GM18867 (cell line): ENCODE data around the gene L1TD1.
"Not testable (repeated sequence)": the region's sequence is repeated elsewhere in the genome, so short reads cannot be mapped to it uniquely, and the experiment has no call there.

Experiments used
- ATAC-seq: cut with Tn5 transposase; IDR thresholded peaks from one replicate; pipeline ENCODE4 v1.9.1; 2021; ENCODE audit warnings: mild to moderate bottlenecking, moderate library complexity; ENCODE audit not compliant: unreplicated experiment

The L1TD1 gene

DNA sequence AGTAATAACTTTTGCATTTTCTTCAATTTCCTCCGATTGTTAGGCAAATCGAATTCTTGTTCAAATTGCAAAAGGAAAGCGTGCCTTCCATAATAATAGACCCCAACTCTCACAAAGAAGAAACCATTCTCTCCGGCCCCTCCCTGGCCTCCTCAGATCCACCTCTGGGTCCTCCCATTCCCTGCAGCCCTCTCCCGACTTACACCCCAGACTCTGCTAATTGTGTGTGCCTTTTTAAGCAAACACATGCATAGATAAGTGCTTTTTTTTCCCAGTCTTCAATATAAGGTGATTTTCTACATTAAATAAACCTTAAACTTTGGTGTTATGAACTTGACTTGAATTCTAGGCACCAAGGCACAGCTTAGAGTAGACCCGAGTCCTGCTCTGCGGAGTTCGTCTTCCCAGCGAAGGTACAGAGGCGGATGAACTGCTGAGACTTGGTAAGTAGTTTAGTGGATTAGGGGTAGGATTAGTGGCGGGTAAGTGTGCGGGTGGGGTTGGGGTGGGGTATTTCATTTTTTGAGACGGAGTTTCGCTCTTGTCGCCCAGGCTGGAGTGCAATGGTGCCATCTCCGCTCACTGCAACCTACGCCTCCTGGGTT is 1.5 kb downstream of the L1TD1 start:
- no peak for ATAC-seq

- no peak for ATAC-seq
Observed at GRCh38 chr1:62198069-62198780, 3.6 kb downstream of the L1TD1 start.

- ATAC-seq, result no peak
Observed at GRCh38 chr1:62198781-62199125, 4.1 kb downstream of the L1TD1 start.

GRCh38 chr1:62207187-62207586 is 12.5 kb downstream of the L1TD1 start:
- ATAC-seq, result no peak

DNA sequence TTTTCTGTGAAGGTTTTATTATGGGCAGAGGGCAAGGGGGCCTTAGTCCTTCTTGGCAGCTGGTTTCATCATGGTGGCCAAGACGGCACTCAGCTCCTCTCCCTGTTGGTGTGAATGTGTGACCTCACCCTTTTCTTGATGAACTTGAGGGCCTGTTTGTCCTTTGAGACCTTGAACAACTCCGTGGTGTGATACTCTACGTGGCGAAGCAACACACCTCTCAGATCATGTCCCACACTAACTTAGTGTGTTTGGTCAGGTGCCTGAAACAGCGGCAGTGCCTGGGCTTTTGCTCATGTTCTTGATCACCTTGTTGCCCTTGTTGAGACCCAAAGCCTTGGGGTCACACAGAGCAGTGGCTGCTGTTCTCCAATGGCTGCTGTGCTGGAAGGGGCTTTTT is 13.4 kb downstream of the L1TD1 start:
- ATAC-seq, result no peak

DNA sequence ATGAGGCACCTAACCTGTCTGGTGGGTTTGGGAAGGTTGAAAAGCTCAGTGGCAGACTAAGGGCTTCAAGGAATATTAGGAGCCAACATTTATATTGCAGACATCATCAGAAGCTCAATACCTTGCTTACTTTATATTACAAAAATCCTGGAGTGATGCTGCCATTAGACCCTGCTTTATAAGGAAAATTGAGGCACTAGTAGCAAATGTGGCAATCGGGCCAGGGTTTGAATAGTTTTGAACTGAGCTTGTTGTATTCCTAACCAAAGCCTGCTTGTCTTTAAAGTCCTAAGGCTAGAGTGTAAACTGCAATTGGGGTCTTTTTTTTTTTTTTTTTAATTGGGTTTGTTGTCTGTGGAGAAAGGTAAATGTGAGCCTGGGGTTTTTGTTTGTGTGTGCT is 14.3 kb downstream of the L1TD1 start:
- ATAC-seq, result no peak

DNA sequence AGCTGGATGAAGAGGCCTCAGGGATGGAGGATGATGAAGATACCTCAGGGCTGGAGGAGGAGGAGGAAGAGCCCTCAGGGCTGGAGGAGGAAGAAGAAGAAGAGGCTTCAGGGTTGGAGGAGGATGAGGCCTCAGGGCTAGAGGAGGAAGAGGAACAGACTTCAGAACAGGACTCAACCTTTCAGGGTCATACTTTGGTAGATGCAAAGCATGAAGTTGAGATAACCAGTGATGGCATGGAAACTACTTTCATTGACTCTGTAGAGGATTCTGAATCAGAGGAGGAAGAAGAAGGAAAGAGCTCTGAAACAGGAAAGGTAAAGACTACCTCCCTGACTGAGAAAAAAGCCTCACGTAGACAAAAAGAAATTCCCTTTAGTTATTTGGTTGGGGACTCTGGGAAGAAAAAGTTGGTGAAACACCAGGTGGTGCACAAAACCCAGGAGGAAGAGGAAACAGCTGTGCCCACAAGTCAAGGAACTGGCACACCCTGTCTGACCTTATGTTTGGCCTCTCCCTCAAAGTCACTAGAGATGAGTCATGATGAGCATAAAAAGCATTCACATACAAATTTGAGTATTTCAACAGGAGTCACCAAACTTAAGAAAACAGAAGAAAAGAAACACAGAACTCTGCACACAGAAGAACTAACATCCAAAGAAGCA is 15.4 kb downstream of the L1TD1 start:
- ATAC-seq, result no peak

DNA sequence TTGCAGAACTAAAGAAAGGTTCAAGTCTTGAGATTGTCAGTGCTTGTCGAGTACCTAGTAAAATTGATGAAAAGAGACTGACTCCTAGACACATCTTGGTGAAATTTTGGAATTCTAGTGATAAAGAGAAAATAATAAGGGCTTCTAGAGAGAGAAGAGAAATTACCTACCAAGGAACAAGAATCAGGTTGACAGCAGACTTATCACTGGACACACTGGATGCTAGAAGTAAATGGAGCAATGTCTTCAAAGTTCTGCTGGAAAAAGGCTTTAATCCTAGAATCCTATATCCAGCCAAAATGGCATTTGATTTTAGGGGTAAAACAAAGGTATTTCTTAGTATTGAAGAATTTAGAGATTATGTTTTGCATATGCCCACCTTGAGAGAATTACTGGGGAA is 16.3 kb downstream of the L1TD1 start:
- ATAC-seq, result no peak

- no peak for ATAC-seq
Observed at GRCh38 chr1:62212411-62212810, 17.8 kb downstream of the L1TD1 start.

- ATAC-seq, result no peak
Observed at GRCh38 chr1:62213075-62213914, 18.6 kb downstream of the L1TD1 start.

DNA sequence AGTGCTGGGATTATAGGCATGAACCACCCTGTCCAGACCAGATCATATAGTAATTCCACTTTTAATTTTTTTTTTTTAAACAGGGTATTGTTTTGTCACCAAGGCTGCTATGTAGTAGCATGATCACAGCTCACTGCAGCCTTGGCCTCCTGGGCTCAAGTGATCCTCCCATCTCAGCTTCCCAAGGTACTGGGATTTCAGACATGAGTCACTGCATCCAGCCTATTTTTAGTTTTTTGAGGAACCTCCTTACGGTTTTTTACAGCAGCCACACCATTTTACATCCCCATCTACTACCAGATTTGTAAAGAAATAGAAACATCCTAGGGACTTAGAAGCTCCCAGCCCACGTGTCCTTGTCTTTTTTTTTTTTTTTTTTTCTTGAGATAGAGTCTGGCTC is 24.0 kb downstream of the L1TD1 start:
- no peak for ATAC-seq

GRCh38 chr1:62220456-62220855 is 25.8 kb downstream of the L1TD1 start:
- not testable (repeated sequence) for ATAC-seq

DNA sequence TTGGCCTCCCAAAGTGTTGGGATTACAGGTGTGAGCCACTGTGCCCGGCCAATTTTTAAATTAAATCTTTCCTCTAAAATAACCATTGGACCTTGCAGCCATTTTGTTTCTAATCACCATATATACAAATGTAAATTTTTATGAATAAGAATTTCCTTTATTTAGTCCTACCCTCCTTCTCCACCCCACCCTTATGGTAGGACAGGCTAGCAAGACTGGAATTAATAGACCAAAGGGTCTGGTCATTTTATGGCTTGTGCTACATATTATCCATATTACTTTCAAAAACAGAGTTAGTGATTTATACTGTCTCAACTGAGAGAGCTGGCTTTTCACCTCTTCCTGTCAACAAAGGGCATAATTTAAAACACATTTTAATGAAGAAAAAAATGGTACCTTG is 26.5 kb downstream of the L1TD1 start:
- no peak for ATAC-seq

DNA sequence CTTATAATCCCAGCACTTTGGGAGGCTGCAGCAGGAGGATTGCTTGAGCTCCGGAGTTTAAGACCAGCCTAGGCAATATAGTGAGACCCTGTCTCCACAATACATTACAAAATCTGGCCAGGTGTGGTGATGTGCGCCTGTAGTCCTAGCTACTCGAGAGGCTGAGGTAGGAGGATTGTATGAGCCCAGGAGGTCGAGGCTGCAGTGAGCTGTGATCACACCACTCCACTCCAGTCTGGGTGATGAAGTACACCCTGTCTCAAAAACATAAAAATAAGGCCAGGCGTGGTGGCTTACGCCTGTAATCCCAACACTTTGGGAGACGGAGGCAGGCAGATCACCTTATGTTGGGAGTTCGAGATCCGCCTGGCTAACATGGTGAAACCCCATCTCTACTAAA is 27.7 kb downstream of the L1TD1 start:
- ATAC-seq, result no peak

- ATAC-seq, result no peak
Observed at GRCh38 chr1:62224182-62224581, 29.5 kb downstream of the L1TD1 start.

DNA sequence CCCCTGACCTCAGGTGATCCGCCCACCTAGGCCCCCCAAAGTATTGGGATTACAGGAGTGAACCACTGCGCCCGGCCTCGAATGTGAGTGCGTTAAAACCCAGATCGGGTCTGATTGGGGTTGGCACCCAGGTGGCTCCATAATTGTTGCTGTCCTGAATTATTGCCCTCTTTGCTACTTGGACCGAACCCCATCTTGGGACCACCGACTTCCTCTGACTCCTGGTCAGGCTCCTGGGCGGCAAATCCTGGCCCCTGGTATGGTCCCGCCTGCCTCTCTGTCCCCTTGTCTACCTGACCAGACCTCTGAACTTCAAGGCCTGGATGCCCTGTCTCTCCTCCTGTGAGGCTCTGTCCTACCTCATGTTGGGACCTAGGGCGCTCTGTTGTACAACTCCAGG is 32.8 kb downstream of the L1TD1 start:
- no peak for ATAC-seq

DNA sequence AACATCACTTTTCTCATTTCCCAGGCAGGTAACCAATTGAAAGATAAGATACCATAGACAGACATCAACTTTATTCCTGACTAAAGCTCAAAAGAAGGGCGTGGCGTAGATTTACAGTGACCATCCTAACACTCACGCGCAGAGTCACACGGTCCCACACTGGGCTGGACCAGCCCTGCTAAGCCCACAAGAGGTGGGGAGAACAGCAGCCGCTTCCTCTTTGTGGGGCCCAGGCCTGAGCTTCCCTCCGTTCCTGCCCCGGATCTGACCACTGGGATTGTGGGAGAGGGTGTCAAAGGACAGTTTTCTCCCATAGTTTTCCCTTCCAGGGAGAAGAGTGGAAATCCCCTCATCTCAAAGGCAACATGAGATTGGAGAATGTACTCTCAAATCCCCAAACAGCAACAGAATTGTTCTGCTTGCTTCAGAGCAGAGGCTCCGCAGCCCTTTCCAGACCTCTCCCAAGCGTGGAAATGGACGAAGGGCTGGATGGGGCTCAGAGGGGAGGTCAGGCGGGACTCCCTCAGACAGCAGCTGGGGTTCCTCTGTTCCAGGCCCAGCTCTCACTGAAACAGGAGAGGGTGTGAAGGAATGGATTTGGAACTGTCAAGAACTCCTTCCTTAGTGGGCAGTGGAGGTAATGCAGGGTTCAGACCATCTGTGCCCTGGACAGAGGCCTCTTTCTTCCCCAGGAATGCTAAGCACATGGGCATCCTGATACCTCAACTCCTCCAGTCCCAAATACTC is 33.7 kb downstream of the L1TD1 start:
- ATAC-seq, result no peak

GRCh38 chr1:62228883-62229187 is 34.2 kb downstream of the L1TD1 start:
- ATAC-seq, result no peak

DNA sequence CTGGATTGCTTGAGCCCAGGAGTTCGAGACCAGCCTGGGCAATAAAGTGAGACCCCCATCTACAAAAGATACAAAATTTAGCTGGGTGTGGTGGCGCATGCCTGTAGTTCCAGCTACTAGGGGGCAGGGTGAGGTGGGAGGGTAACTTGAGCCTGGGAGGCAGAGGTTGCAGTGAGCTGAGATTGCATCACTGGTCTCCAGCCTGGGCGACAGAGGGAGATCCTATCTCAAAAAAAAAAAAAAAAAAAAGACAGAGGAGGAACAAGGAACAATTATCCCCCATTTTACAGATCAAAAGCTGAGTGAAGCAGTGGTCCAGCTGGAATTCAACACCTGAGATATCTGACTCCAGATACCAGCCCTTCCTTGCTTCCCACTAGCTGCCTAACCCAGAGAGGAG is 34.8 kb downstream of the L1TD1 start:
- no peak for ATAC-seq

DNA sequence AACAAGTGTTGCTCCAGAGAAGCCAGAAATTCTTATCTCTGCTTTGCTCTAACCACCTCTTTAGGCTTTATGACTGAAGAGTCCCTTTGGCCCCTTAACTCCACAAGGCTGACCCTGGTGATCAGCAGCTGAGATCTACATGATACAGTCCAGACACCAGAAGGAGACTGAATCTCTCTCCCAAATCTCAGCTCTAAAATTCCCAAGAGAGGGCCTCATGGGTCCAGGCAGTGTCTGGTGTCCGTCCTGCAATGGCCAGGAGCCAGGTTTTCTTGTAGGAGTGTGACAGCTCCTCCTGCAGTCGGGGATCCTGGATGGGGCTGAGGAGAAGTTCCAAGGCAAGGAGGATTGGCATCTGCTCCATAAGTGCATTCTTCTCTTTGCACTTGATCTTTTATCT is 35.3 kb downstream of the L1TD1 start:
- no peak for ATAC-seq

DNA sequence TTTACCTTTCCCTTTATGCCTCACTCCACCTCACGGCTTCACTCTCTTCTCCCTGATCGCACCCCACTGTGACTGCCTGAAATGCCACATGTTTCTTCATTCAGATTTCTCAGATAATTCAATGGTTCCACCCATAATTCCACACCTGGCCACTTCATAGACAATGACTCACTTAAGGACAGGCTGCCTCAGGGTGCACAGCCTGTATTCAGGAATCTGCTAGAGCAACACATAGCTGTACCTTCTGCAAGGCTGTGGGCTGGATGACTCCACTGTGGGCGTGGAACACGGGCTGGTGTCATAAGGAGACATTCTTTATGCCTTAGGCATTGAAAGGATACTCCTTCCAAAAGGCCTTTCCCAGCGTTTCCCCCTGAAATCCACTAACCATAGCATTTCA is 36.1 kb downstream of the L1TD1 start:
- ATAC-seq, result no peak
